Measurements from ENCODE around the gene METTL13.

- TF ChIP-seq CTCF (IDR thresholded peaks at IDR 0.05; ENCODE audit: low read length) (no peak), EZH2phosphoT487 (IDR thresholded peaks at IDR 0.05; ENCODE audit: low read length) (no peak), EZH2 (optimal IDR thresholded peaks at IDR 0.05; ENCODE audit: low read depth, low read length) (no peak)
Measured at GRCh38 chr1:171736196-171736595, 45.3 kb upstream of the METTL13 start.
